Measurements from ENCODE around the gene CEP162.
"Not testable (repeated sequence)": the region's sequence is repeated elsewhere in the genome, so short reads cannot be mapped to it uniquely, and the experiment has no call there.

The CEP162 gene

DNA sequence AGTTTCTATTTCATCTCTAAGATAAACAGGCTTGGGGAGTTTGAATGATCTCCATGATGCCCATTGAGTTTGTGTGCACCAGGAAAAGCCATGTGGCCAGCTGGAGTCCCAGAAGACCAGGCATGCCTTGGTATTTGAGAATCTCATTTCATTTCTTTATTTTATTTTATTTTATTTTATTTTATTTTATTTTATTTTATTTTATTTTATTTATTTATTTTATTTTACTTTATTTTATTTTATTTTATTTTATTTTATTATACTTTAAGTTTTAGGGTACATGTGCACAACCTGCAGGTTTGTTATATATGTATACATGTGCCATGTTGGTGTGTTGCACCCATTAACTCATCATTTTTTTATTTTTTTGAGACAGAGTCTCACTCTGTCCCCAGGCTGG, 142.7 kb downstream of the CEP162 start:
- not testable (repeated sequence) for DNase-seq (ENCODE audit: low spot score)

DNA sequence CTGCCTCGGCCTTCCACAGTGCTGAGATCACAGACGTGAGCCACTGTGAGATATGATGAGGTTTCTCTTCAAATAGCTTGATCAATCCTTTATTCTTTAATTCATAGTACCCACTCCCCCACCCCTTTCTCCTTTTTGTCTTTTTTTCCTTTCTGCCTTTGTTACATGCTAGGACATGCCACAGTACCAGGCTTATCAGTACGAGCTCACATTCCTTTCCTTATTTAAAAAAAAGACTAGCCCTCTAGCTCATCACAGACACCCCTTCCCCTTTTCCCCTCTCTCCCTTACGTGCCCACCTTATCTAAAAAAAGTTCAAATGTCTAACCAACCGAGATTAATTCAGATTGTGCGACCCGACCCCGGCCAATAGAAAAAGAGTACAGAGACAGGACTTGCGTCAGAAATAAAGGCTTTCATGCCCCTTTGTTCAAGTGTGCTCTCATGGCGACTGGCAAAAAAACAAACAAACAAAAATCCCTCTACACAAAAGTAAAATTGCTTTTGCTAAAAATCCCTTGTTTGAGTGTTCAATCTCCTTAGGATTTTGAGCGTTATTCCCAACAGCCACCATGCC, 144.7 kb downstream of the CEP162 start:
- no peak for DNase-seq (ENCODE audit: low spot score)

DNA sequence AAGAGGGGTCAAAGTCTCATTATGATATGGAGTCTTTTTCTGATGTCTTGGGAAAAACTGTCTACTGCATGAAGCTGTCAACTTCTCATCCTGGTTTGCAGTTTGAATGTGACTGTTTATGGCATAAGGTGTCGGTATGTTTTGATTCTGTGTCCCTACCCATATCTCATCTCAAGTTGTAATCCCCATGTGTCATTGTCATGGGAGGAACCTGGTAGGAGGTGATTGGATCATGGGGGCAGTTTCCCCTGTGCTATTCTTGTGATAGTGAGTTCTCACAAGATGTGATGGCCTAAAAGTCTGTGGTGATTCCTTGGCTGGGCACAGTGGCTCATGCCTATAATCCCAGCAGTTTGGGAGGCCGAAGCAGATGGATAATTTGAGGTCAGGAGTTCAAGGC, 146.2 kb downstream of the CEP162 start:
- no peak for DNase-seq (ENCODE audit: low spot score)

DNA sequence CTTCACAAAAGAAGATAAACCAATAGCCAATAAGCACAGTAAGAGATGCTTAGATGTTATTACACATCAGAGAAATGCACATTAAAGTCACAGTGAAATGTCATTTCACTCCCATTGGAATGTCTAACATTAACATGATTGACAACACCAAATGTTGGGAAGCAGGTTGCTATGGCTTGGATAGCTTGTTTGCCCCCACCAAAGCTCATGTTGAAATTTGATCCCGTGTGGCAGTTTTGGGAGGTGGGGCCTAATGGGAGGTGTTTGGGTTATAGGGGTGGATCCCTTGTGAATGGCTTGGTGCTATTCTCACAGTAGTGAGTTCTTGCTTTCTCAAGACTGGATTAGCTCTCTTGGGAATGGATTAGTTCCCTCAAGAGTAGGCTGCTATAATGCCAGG, 149.1 kb downstream of the CEP162 start:
- DNase-seq (ENCODE audit: low spot score): no peak

DNA sequence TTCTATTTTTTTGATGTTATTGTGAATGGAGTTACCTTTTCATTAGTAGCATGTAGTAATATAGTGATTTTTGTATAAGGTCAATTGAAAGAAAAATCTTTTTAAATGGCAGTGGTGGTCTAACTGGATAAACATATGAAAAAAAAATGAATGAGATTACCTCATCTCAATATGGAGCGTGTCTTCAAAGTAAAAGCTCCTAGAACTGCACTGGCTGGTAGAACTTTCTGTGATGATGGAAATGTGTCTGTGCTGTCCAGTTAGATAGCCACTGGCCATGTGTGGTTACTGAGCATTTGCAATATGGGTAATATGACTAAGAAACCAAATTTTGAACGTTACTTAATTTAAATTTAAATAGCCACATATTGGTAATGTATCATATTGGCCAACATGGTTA, 149.8 kb downstream of the CEP162 start:
- no peak for DNase-seq (ENCODE audit: low spot score)

DNA sequence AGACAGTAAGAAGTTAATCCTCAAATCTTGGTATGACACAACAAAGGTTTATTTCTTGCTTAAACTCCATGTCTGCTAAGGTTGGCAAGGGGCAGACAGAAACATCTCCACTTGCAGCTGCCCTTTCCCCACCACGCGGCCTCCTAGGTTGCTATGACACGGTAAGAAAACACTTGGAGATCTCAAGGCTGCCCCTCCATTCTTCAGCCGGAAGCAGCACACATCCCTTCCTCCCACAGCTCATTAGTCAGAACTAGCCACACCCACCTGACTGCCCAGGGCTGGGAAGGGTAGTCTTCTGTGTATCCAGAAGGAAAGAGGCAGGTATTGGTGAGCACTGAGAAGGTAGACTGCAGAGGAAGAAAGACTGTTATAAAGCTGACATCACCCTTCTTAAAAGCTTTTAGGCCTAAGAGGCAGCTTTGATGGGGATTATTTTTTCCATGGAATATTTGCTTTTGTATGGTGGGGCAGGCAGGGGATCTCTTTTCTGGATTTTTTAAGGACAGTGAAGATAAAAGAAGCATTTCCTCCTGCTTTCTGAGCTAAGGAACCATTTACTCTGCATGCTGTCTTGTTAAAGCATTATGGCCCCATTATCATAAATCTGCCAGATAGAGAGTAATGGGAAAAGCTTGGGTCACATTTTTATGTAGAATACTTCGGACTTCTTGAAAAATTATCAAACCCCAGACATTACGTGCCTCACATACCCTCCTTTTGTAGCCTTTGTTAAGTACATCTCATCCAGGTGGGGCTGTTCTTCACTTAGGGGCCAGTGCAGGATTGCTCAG, 152.3 kb downstream of the CEP162 start:
- no peak for DNase-seq (ENCODE audit: low spot score)
